Smooth muscle cell (in vitro differentiated cells): ENCODE results near the gene PPP2R1B. TPM values are rescaled to one million over a fixed set of nuclear protein-coding genes. Genes with fewer than 3 reads are reported as not detected.
A peak's percentile ranks its signal among the peaks of the same experiment; 100 is the strongest.
"Not testable (repeated sequence)": the region's sequence is repeated elsewhere in the genome, so short reads cannot be mapped to it uniquely, and the experiment has no call there.

Experiments used
- DNase-seq: peaks from one replicate; lab custom pipeline; 2025; ENCODE audit not compliant: unreplicated experiment; lab: John Stamatoyannopoulos, UW
- H2AFZ ChIP-seq: fragments of 200-600 bp; sonication (generic); 2 replicates; pipeline ENCODE4 v1.6.0; 2016; ENCODE audit warnings: antibody characterized with exemption, low read depth, mild to moderate bottlenecking
- H3F3A ChIP-seq: fragments of 200-600 bp; sonication (generic); 2 replicates; pipeline ENCODE4 v1.6.0; 2017; ENCODE audit warnings: antibody characterized with exemption, low read depth
- H3K27ac ChIP-seq: fragments of 200-600 bp; sonication (generic); 2 replicates; pipeline ENCODE4 v1.5.1; 2016; ENCODE audit warnings: low read depth, mild to moderate bottlenecking
- H3K27me3 ChIP-seq: fragments of 200-600 bp; sonication (generic); 2 replicates; pipeline ENCODE4 v1.6.1; 2016; ENCODE audit warnings: low read depth, mild to moderate bottlenecking
- H3K36me3 ChIP-seq: fragments of 200-600 bp; sonication (generic); 2 replicates; pipeline ENCODE4 v1.5.1; 2016; ENCODE audit warnings: low read depth
- H3K4me1 ChIP-seq: fragments of 200-600 bp; sonication (generic); 2 replicates; pipeline ENCODE4 v1.5.1; 2016; ENCODE audit warnings: low read depth
- H3K4me2 ChIP-seq: fragments of 200-600 bp; sonication (generic); 2 replicates; pipeline ENCODE4 v1.6.0; 2016; ENCODE audit warnings: mild to moderate bottlenecking
- H3K4me3 ChIP-seq: fragments of 200-600 bp; sonication (generic); 2 replicates; pipeline ENCODE4 v1.5.1; 2016; ENCODE audit warnings: mild to moderate bottlenecking
- H3K79me2 ChIP-seq: fragments of 200-600 bp; sonication (generic); 2 replicates; pipeline ENCODE4 v1.6.0; 2016; ENCODE audit warnings: low read depth, mild to moderate bottlenecking
- H3K9ac ChIP-seq: fragments of 200-600 bp; sonication (generic); 2 replicates; pipeline ENCODE4 v1.6.0; 2016; ENCODE audit warnings: low read depth
- H3K9me3 ChIP-seq: fragments of 200-600 bp; sonication (generic); replicated peaks from 2 replicates; pipeline ENCODE4 v1.5.1; 2016; ENCODE audit warnings: low read depth
- H4K20me1 ChIP-seq: fragments of 200-600 bp; sonication (generic); 2 replicates; pipeline ENCODE4 v1.6.0; 2016; ENCODE audit warnings: low read depth
- WGBS: methylation state at CpG from one replicate; pipeline ENCODE4 v1.1.7; 2016; ENCODE audit warnings: low lambda C conversion rate; 5-methylcytosine and 5-hydroxymethylcytosine counted together
- polyA plus RNA-seq: library from polyadenylated mRNA; unstranded; fragments of >200 nt; fragmentation: Nextera tagmentation; extraction: Ambion mirVana; gene quantifications from 2 replicates; pipeline ENCODE4 v1.2.1, GENCODE V29; 2016
- total RNA-seq: library from RNA; depleted of rRNA; stranded (reverse); fragments of >200 nt; gene quantifications from 2 replicates; pipeline ENCODE4 v1.2.3, GENCODE V29; 2014
- TF ChIP-seq, protein P1 (sequence below): fragments of 200-600 bp; sonication (generic); IDR thresholded peaks from 2 replicates; pipeline ENCODE4 v1.5.1; 2017; ENCODE audit warnings: borderline replicate concordance, mild to moderate bottlenecking, antibody characterized with exemption; ENCODE audit not compliant: insufficient read depth, poor library complexity, severe bottlenecking

Gene PPP2R1B
- total and polyA plus RNA-seq, 2 experiments from 2014 or later = 13.1 to 29.5 TPM

DNA sequence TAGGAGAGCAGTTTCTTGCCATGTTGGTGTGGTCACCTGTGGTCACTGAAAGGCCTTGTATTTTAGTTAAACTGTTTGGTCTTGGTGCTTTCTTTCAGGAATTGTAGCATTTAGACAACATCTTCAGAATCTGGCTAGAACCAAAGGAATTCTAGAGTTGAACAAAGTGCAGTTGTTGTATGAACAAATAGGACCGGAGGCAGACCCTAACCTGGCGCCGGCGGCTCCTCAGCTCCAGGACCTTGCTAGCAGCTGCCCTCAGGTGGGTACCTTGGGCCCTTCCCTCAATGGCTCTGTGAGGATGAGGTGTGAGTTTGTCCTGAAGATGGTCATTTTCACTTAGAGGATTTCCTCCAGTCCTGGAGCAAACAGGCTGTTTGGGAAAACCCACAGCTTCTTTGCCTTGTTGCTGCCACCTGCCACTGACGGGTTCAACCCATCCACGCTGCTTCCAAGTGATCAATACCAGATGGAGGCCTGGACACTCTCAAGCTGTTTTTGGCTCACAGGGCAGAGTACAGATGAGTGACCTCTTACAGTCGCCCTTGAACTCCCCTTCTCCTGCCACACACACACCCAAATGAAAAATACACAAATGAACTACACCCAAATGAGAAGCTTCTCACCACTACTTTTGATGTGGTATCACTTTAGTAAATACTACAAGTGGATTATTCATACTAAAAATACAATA lies 45.2 kb downstream of the PPP2R1B start:
- Histone ChIP-seq H3K27ac (no peak overlapping the region), H3K36me3 (no peaks in the 10 kb centered on the region), H3K9me3 (no peaks in the 10 kb centered on the region), H3K9ac (no peak overlapping the region), H3F3A (no peaks in the 10 kb centered on the region), H3K4me1 (peaks cover 13% of the 10 kb centered on the region), H3K4me2 (no peak overlapping the region), H3K4me3 (no peak overlapping the region), H3K27me3 (no peaks in the 10 kb centered on the region), H3K79me2 (no peaks in the 10 kb centered on the region), H2AFZ (no peak overlapping the region), H4K20me1 (no peaks in the 10 kb centered on the region)
- WGBS = over 99% methylated on average over 7 of the region's 7 CpGs
- no peak for DNase-seq
- TF ChIP-seq, protein P1, sequence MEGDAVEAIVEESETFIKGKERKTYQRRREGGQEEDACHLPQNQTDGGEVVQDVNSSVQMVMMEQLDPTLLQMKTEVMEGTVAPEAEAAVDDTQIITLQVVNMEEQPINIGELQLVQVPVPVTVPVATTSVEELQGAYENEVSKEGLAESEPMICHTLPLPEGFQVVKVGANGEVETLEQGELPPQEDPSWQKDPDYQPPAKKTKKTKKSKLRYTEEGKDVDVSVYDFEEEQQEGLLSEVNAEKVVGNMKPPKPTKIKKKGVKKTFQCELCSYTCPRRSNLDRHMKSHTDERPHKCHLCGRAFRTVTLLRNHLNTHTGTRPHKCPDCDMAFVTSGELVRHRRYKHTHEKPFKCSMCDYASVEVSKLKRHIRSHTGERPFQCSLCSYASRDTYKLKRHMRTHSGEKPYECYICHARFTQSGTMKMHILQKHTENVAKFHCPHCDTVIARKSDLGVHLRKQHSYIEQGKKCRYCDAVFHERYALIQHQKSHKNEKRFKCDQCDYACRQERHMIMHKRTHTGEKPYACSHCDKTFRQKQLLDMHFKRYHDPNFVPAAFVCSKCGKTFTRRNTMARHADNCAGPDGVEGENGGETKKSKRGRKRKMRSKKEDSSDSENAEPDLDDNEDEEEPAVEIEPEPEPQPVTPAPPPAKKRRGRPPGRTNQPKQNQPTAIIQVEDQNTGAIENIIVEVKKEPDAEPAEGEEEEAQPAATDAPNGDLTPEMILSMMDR = no peak

- Histone ChIP-seq H3K27ac (no peak overlapping the region), H3K9ac (no peak overlapping the region), H3F3A (no peaks in the 10 kb centered on the region), H2AFZ (no peak overlapping the region), H4K20me1 (no peaks in the 10 kb centered on the region), H3K79me2 (no peaks in the 10 kb centered on the region), H3K4me2 (no peak overlapping the region), H3K36me3 (no peaks in the 10 kb centered on the region), H3K9me3 (no peaks in the 10 kb centered on the region), H3K27me3 (no peaks in the 10 kb centered on the region), H3K4me3 (no peak overlapping the region), H3K4me1 (peaks cover 13% of the 10 kb centered on the region)
- WGBS = 98% methylated on average over 2 of the region's 2 CpGs
- TF ChIP-seq, protein P1 = no peak
- DNase-seq = no peak
These were observed 46.8 kb downstream of the PPP2R1B start for GRCh38 chr11:111719379-111719778.

- 87% methylated on average over 5 of the region's 5 CpGs for WGBS
- H2AFZ ChIP-seq = no peak overlapping the region
- no peaks in the 10 kb centered on the region for H4K20me1 ChIP-seq
- no peaks in the 10 kb centered on the region for H3K9me3 ChIP-seq
- H3K4me3 ChIP-seq = no peak overlapping the region
- H3K4me1 ChIP-seq = peaks cover 13% of the 10 kb centered on the region
- H3K36me3 ChIP-seq = no peaks in the 10 kb centered on the region
- H3K4me2 ChIP-seq = peak overlapping the region; percentile 16
- no peaks in the 10 kb centered on the region for H3K27me3 ChIP-seq
- H3F3A ChIP-seq = no peaks in the 10 kb centered on the region
- H3K27ac ChIP-seq = peak overlapping the region; percentile 54
- H3K9ac ChIP-seq = no peak overlapping the region
- TF ChIP-seq, protein P1 = no peak
- DNase-seq = no peak
- H3K79me2 ChIP-seq = no peaks in the 10 kb centered on the region
These were observed 47.3 kb downstream of the PPP2R1B start for GRCh38 chr11:111718859-111719258.

- no peaks in the 10 kb centered on the region for H3K9me3 ChIP-seq
- no peak overlapping the region for H3K9ac ChIP-seq
- peak overlapping the region; percentile 54 for H3K27ac ChIP-seq
- H3K36me3 ChIP-seq = no peaks in the 10 kb centered on the region
- H3K79me2 ChIP-seq = no peaks in the 10 kb centered on the region
- DNase-seq = no peak
- H3K27me3 ChIP-seq = no peaks in the 10 kb centered on the region
- TF ChIP-seq, protein P1 = no peak
- H2AFZ ChIP-seq = no peak overlapping the region
- 58% methylated on average over 6 of the region's 6 CpGs for WGBS
- H3K4me1 ChIP-seq = peaks cover 13% of the 10 kb centered on the region
- H3K4me3 ChIP-seq = no peak overlapping the region
- H4K20me1 ChIP-seq = no peaks in the 10 kb centered on the region
- no peaks in the 10 kb centered on the region for H3F3A ChIP-seq
- H3K4me2 ChIP-seq = peak overlapping the region; percentile 16
These were observed 47.8 kb downstream of the PPP2R1B start for GRCh38 chr11:111718436-111718835.

DNA sequence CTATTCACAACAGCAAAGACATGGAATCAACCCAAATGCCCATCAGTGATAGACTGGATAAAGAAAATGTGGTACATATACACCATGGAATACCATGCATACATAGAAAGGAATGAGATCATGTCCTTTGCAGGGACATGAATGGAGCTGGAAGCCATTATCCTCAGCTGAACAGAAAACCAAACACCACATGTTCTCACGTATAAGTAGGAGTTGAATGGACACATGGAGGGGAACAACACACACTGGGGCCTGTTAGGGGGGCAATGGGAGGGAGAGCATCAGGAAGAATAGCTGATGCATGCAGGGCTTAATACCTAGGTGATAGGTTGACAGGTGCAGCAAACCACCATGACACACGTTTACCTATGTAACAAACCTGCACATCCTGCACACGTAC lies 48.5 kb downstream of the PPP2R1B start:
- H4K20me1 ChIP-seq, H3K4me3 ChIP-seq, H3K4me2 ChIP-seq, H3K27ac ChIP-seq, H3F3A ChIP-seq, DNase-seq, H3K27me3 ChIP-seq, H3K9ac ChIP-seq, H3K9me3 ChIP-seq, H3K79me2 ChIP-seq, H3K36me3 ChIP-seq, H2AFZ ChIP-seq: not testable (repeated sequence)
- WGBS = 95% methylated on average over 3 of the region's 3 CpGs
- peaks cover 13% of the 10 kb centered on the region for H3K4me1 ChIP-seq
